Eye (tissue), 1 donor: ENCODE measurements around the gene PLEKHG4B.

Experiments used
- DNase-seq: peaks from one replicate; pipeline ENCODE4 v3.0.0-alpha.2; 2015

PLEKHG4B gene

GRCh38 chr5:76358-77169 lies 15.4 kb upstream of the PLEKHG4B start:
- DNase-seq, result no peak

- peak; percentile 18 for DNase-seq
Observed at GRCh38 chr5:77170-77501, 14.8 kb upstream of the PLEKHG4B start.

GRCh38 chr5:77546-77945 lies 14.4 kb upstream of the PLEKHG4B start:
- DNase-seq, result no peak

- DNase-seq, result peak; percentile 76
Observed at GRCh38 chr5:77957-78804, 13.8 kb upstream of the PLEKHG4B start.

- no peak for DNase-seq
Observed at GRCh38 chr5:78805-79149, 13.2 kb upstream of the PLEKHG4B start.

- DNase-seq, result no peak
Observed at GRCh38 chr5:79263-79662, 12.7 kb upstream of the PLEKHG4B start.

GRCh38 chr5:79821-80220 lies 12.1 kb upstream of the PLEKHG4B start:
- DNase-seq, result no peak

GRCh38 chr5:81391-82021 lies 10.5 kb upstream of the PLEKHG4B start:
- DNase-seq, result peak; percentile 73

- peak; percentile 84 for DNase-seq
Observed at GRCh38 chr5:82097-82496, 9.9 kb upstream of the PLEKHG4B start.

- peak; percentile 44 for DNase-seq
Observed at GRCh38 chr5:82570-82969, 9.4 kb upstream of the PLEKHG4B start.

GRCh38 chr5:83029-83428 lies 8.9 kb upstream of the PLEKHG4B start:
- DNase-seq, result no peak

- DNase-seq, result no peak
Observed at GRCh38 chr5:85334-85995, 6.5 kb upstream of the PLEKHG4B start.

- DNase-seq, result no peak
Observed at GRCh38 chr5:89337-90286, 2.4 kb upstream of the PLEKHG4B start.

GRCh38 chr5:90590-91547 lies 1.1 kb upstream of the PLEKHG4B start:
- DNase-seq, result peak; percentile 53

- DNase-seq, result peak; percentile 67
Observed at GRCh38 chr5:92401-93220, 643 bp downstream of the PLEKHG4B start.

GRCh38 chr5:93221-93980 lies 1.4 kb downstream of the PLEKHG4B start:
- no peak for DNase-seq

- no peak for DNase-seq
Observed at GRCh38 chr5:94113-94892, 2.3 kb downstream of the PLEKHG4B start.

GRCh38 chr5:95241-95980 lies 3.4 kb downstream of the PLEKHG4B start:
- DNase-seq, result no peak
